Left renal cortex interstitium (tissue), 4 donors: ENCODE measurements around the gene FREM2. TPM values are rescaled to one million over a fixed set of nuclear protein-coding genes. Genes with fewer than 3 reads are reported as not detected.

Experiments
- DNase-seq, 4 donors: peaks; one replicate each; pipeline ENCODE4 v3.0.0-alpha.2; 2013; ENCODE audit warnings: low read depth in 4 of 4, low spot score in 2 of 4, missing footprints in 1 of 4
- polyA plus RNA-seq, 4 donors: library from polyadenylated mRNA; unstranded; fragments of 120-200 nt; gene quantifications; one replicate each; pipeline ENCODE4 v1.2.1, GENCODE V29; 2013; ENCODE audit not compliant: insufficient read length in 4 of 4

The FREM2 gene
- polyA plus RNA-seq, 4 donors = 38.7 to 46.7 (median 42.0) TPM

DNA sequence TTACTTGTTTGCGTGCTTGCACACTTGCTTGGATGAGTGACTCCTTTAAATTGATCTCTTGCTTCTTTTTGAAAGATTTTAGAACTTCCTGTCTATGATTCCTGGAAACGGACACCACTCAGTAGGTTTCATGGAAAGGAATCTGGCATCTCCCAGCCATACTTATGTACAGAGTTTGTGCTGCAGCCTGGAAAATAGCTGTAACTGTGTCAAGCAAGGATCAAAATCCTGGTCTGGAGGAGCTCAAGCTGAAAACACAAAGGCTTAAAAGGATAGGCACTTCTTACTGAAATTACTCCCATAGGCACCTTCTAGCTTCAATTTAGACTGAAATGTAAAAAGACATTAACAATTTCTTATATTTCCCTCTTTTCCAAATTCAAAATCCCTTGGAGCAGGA is 1.4 kb upstream of the FREM2 start:
- no peak for DNase-seq

- peak in 3 of 4 donors; percentile 39 to 46 (median 43) for DNase-seq
Observed at GRCh38 chr13:38685974-38686576, 802 bp upstream of the FREM2 start.

- DNase-seq = peak in 2 of 4 donors; percentile 10 to 23
Observed at GRCh38 chr13:38687246-38688229, 661 bp downstream of the FREM2 start.

DNA sequence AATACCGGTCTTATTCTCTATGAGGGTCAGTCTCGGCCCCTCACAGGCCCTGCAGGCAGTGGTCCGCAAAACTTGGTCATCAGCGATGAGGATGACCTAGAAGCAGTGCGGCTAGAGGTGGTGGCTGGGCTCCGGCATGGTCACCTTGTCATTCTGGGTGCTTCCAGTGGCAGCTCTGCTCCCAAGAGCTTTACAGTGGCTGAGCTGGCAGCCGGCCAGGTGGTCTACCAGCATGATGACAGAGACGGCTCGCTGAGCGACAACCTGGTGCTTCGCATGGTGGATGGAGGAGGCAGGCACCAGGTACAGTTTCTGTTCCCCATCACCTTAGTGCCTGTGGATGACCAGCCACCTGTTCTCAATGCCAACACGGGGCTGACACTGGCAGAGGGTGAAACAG is 1.8 kb downstream of the FREM2 start:
- DNase-seq = no peak

GRCh38 chr13:38690231-38690630 is 3.4 kb downstream of the FREM2 start:
- no peak for DNase-seq

- no peak for DNase-seq
Observed at GRCh38 chr13:38693168-38693567, 6.3 kb downstream of the FREM2 start.

GRCh38 chr13:38693641-38694040 is 6.8 kb downstream of the FREM2 start:
- no peak for DNase-seq

- DNase-seq = no peak
Observed at GRCh38 chr13:38697197-38697596, 10.3 kb downstream of the FREM2 start.

- no peak for DNase-seq
Observed at GRCh38 chr13:38697628-38698333, 10.9 kb downstream of the FREM2 start.

DNA sequence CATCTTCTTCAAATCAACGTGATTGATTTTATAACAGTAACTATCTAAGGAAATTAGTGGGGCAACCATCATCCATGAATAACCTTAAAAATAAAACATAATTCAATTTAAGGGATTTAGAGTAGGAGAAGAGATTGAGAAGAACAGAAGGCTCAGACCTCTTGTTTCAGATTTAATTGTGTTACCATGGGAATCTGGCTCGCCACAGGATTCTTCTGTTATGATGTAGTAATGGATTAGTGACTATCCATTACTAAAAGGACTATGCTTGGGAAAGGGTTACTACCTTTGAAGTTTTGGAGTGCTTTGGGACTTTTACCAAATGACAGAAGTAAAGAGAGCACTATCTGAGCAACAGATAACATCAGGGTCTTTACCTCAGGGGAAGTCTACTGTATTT is 13.2 kb downstream of the FREM2 start:
- DNase-seq = no peak

DNA sequence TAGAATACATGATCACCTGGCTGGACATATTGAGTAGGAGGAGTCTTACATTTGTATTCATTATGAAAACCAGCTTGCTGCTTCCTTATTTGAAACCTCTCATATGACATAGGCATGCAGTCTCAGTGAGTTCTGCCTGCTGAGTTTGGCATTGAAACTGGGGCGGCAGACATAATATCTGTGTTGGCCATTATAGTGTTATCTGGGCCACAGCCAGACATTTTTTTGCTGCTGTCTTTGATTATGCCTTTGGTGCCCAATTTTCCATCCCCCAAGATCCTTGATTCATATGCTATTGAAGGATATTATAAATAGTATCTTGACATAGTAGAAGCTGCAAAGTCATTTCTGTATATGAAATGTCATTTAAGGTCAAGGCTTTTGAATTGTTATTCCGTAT is 15.8 kb downstream of the FREM2 start:
- DNase-seq = no peak

DNA sequence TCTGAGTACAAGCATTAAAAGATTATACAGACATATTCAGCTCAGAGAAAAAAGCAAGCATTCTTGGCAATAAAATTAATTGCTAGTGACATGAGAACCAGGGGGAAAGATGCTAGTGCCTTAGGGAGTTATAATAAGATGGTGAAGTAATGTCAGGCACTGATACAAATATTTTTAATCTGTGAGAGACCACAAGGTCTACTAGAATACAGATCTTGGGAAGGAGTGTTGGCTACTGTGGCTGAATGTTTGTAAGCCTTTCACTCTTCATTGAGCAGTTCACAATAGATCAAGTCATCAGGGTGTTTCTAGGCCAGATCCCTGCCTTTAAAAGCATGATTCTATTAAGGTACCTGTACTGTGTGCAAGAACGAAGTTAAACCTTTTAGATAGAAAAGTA is 16.4 kb downstream of the FREM2 start:
- DNase-seq = no peak

GRCh38 chr13:38705365-38705764 is 18.5 kb downstream of the FREM2 start:
- no peak for DNase-seq

GRCh38 chr13:38707460-38707859 is 20.6 kb downstream of the FREM2 start:
- peak in 1 of 4 donors; percentile 13 for DNase-seq

DNA sequence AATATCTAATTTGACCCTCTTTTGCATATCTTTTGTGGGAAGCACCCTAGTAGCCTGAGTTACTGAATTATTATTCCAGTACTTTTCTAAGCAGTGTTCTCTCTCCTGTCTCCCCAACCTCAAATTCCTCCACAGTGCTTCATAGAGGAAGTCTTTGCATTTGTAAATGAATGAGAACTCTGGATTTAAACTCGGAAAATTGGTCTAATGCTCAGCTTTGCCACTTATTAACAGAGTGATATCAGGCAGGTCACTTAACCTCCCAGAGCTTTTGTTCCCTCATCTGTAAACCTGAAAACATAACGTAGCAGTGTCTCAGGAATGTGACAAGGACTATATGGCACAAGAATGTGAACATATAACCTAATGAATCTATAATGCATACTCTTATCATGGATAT is 26.2 kb downstream of the FREM2 start:
- DNase-seq = no peak

DNA sequence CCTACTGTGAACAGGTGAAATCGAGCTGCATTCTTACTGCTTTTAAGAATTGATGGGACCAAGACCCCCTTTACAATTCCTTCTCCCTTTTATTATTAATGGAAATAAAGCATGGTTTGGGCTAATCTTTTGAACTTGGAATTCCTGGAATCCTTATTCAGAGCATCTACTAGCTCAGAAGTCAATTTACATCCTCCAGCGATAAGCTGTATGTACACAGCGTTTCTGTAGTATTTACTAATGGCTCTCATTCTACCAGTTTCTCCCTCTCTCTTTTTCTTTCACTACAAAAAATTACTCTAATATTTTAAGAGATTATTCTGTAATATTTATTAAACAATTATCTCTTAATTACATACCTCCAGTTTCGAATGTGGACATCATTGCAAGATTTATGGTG is 31.5 kb downstream of the FREM2 start:
- no peak for DNase-seq

DNA sequence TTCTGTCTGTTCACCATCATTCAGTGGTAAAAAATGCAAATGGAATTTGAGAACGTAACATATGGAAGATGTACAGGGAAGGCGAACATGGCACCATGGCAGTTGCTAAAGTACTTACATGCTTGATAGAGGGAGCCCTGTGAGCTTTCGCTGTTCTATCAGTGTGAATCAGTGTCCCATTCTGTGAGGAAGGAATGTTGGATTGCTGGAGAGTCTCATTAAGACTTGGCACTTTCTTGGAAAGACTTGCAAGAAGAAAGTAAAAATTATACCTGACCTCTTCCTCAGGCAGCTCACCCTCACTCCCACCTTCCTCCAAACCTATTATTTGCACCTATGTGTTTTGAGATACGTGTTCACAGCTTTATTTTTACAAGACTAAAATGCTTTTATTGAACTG is 43.5 kb downstream of the FREM2 start:
- no peak for DNase-seq

GRCh38 chr13:38733146-38733545 is 46.3 kb downstream of the FREM2 start:
- DNase-seq = no peak

DNA sequence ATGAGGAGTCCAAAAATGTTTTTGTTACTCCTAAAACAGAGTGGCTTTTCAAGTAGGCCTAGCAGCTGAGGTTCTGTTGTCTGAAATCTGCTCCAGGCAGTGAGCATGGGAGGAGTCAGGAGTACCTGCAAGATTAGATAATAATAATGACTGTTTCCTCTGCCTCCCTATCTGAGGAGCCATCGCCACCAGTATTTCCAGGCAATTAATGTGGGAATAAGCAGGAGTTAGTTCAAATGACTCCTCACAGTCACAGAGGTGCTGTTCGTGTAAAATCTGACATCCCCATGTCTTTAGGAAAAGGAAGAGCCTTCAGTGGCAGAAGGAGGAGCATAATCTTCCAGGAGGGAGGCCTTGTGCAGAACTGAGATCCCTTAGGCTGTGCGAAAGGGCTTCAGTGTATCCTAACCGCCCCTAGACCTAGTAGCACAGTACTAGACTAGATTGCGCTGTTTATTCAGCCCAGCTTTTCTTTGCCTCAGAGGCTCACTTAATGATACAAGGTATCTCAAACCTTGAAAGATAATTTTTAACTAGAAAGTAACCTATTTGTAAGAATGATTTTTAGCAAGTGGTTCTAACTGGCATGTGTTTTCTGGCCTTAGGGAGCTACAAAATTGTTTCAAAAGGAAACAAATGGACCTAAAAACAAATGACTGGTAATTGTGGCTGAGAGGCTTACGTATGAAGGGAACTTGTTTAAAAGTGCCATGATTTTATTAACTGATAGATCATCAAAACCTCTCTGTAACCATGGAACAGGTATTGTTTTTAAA is 49.0 kb downstream of the FREM2 start:
- DNase-seq = no peak

- no peak for DNase-seq
Observed at GRCh38 chr13:38743466-38743865, 56.6 kb downstream of the FREM2 start.

DNA sequence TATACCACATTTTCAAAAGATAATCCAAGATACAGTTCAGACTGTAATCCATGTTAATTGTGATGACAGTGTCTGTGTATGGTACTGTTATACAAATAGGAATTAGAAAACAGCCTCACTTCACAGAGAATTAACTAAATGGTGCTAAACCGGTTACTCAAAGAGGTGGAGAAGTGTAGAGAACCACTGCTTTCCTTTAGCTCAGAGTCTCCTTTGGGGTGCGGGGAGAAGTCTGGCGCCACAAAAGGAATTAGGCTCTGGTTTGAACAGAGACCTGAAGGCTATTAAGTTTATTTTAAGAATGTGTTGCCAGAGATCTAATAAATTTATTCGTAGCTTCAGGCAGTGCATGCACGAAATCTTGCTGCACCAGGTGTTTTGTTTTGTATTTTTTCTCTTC is 65.8 kb downstream of the FREM2 start:
- DNase-seq = no peak
